Tibial artery (tissue), 4 donors: ENCODE results near the gene PRPF19.

ENCODE experiments used
- DNase-seq, 2 donors: peaks; one replicate each; pipeline ENCODE4 v3.0.0-alpha.2; 2019
- H3K27ac ChIP-seq, 2 donors: fragments of 200-600 bp; sonication (generic) in 1 of 2; 1 replicate in 1 of 2; 2 replicates in 1 of 2; pipeline ENCODE4 v1.5.1; 2018 to 2019; ENCODE audit warnings: mild to moderate bottlenecking in 1 of 2
- H3K27me3 ChIP-seq, 2 donors: fragments of 200-600 bp; sonication (generic) in 1 of 2; one replicate each; pipeline versions ENCODE4 v1.5.1 to v1.6.0; 2016 to 2019
- H3K36me3 ChIP-seq, 3 donors: fragments of 200-600 bp; sonication (generic) in 2 of 3; one replicate each; pipeline ENCODE4 v1.5.1; 2016 to 2019; ENCODE audit warnings: mild to moderate bottlenecking in 2 of 3
- H3K4me1 ChIP-seq, 4 donors: fragments of 200-600 bp; sonication (generic) in 2 of 4; 1 replicate in 3 of 4; 2 replicates in 1 of 4; pipeline ENCODE4 v1.5.1; 2016 to 2019
- H3K4me3 ChIP-seq, 2 donors: fragments of 200-600 bp; sonication (generic) in 1 of 2; 1 replicate in 1 of 2; 2 replicates in 1 of 2; pipeline ENCODE4 v1.5.1; 2018 to 2019; ENCODE audit warnings: mild to moderate bottlenecking in 2 of 2
- H3K9me3 ChIP-seq, 3 donors: fragments of 200-600 bp; sonication (generic) in 1 of 3; one replicate each; pipeline ENCODE4 v1.5.1; 2016 to 2019
- CTCF ChIP-seq, 2 experiments: fragments of 200-600 bp in 1 of 2; fragments of 450-650 bp in 1 of 2; IDR thresholded peaks; one replicate each; pipeline ENCODE4 v1.5.1; 2017 to 2019; ENCODE audit warnings: antibody characterized with exemption in 2 of 2, mild to moderate bottlenecking in 1 of 2, moderate library complexity in 1 of 2
- intact Hi-C: fragments of 100-400 bp; cut with DNase I; formaldehyde crosslinking; loops from one replicate; pipeline ENCODE4 v1.15.0; 2023; ENCODE audit warnings: low total_unique reads

PRPF19 gene

GRCh38 chr11:60880643-60881282 lies 25.6 kb downstream of the PRPF19 start:
- intact Hi-C loops = no loop called here

DNA sequence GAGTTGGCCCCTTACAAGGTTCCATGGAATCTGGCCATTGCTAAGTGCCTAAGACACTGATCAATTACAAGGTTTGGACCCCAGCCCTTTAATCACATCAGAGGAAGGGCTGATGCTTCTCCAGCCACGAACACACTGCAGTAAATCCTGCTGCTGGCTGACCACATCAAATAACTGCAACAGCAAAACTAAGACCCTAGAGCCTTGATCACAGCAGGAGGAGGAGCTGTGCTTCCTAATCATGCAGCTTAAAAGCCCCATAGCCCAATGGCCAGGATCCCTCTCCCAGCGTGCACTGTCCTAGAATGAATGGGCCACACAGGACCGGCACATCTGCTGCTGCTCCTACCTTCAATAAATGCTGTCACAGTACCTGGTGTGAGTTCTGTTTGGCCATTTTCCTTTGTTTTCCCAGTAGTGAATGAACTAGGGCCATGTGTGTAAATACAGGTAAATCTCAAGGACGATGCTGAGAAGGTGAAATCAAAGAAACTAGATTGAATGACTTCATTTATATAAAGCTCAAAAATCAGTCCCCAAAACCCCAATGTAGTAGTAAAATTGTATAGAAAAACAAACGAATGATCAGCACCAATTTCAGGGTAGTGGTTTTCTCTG lies 26.3 kb downstream of the PRPF19 start:
- Histone ChIP-seq H3K9me3 (no peaks in the 10 kb centered on the region), H3K27me3 (no peaks in the 10 kb centered on the region), H3K36me3 (peaks cover 0 to 30% (median 7%) of the 10 kb centered on the region in 3 donors), H3K4me3 (no peak overlapping the region), H3K4me1 (no peaks in the 10 kb centered on the region), H3K27ac (no peak overlapping the region)
- TF ChIP-seq CTCF (IDR thresholded peaks at IDR 0.05) = no peak
- intact Hi-C loops = no loop called here
- DNase-seq = no peak

More at GRCh38 chr11:60880643-60881282, 25.6 kb downstream of the PRPF19 start:
- DNase-seq = no peak
- Histone ChIP-seq H3K9me3 (no peaks in the 10 kb centered on the region), H3K4me1 (no peaks in the 10 kb centered on the region), H3K36me3 (peaks cover 0 to 30% (median 7%) of the 10 kb centered on the region in 3 donors), H3K4me3 (no peak overlapping the region), H3K27me3 (no peaks in the 10 kb centered on the region), H3K27ac (no peak overlapping the region)
- TF ChIP-seq CTCF (IDR thresholded peaks at IDR 0.05) = no peak

GRCh38 chr11:60879104-60879503 lies 27.3 kb downstream of the PRPF19 start:
- intact Hi-C loops = no loop called here

GRCh38 chr11:60878245-60879101 lies 27.9 kb downstream of the PRPF19 start:
- H3K4me3 ChIP-seq = no peak overlapping the region
- H3K9me3 ChIP-seq = no peaks in the 10 kb centered on the region
- intact Hi-C loops = no loop called here
- TF ChIP-seq CTCF (IDR thresholded peaks at IDR 0.05) = no peak
- no peaks in the 10 kb centered on the region for H3K27me3 ChIP-seq
- peak overlapping the region in 1 of 2 donors; percentile 35 for H3K27ac ChIP-seq
- peaks cover 0 to 30% (median 7%) of the 10 kb centered on the region in 3 donors for H3K36me3 ChIP-seq
- no peaks in the 10 kb centered on the region for H3K4me1 ChIP-seq
- peak in 1 of 2 donors; percentile 15 for DNase-seq

More at GRCh38 chr11:60879104-60879503, 27.3 kb downstream of the PRPF19 start:
- no peaks in the 10 kb centered on the region for H3K27me3 ChIP-seq
- DNase-seq = no peak
- no peak for TF ChIP-seq CTCF (IDR thresholded peaks at IDR 0.05)
- H3K27ac ChIP-seq = no peak overlapping the region
- H3K9me3 ChIP-seq = no peaks in the 10 kb centered on the region
- no peak overlapping the region for H3K4me3 ChIP-seq
- peaks cover 0 to 30% (median 7%) of the 10 kb centered on the region in 3 donors for H3K36me3 ChIP-seq
- H3K4me1 ChIP-seq = no peaks in the 10 kb centered on the region

- Histone ChIP-seq H3K36me3 (peaks cover 0 to 24% (median 7%) of the 10 kb centered on the region in 3 donors), H3K27ac (no peak overlapping the region), H3K4me3 (no peak overlapping the region), H3K9me3 (no peaks in the 10 kb centered on the region), H3K4me1 (no peaks in the 10 kb centered on the region), H3K27me3 (peaks cover 0 to 3% of the 10 kb centered on the region in 2 donors)
- peak in 1 of 2 donors; percentile 53 for DNase-seq
- intact Hi-C loops = no loop called here
- no peak for TF ChIP-seq CTCF (IDR thresholded peaks at IDR 0.05)
Measured at GRCh38 chr11:60876168-60876485, 30.3 kb downstream of the PRPF19 start.
